Stimulated activated naive CD4-positive, alpha-beta T cell (primary cell): Measurements from ENCODE around the gene C20orf144.
A peak's percentile ranks its signal among the peaks of the same experiment; 100 is the strongest.
"Not testable (repeated sequence)": the region's sequence is repeated elsewhere in the genome, so short reads cannot be mapped to it uniquely, and the experiment has no call there.

Experiments
- DNase-seq, 6 experiments: peaks; one replicate each; lab custom pipeline; 2025; lab: John Stamatoyannopoulos, UW

C20orf144 gene

GRCh38 chr20:33662172-33662571, at the start of gene C20orf144:
Gene C20orf144 (plus strand): TSS chr20:33662327. CDS start chr20:33662346, 19 bp downstream.
- no peak for DNase-seq

GRCh38 chr20:33621717-33622400, 40.3 kb upstream of the C20orf144 start:
- DNase-seq, result no peak

GRCh38 chr20:33622705-33623365, 39.3 kb upstream of the C20orf144 start:
- no peak for DNase-seq

- peak in 1 of 6 experiments; percentile 4 for DNase-seq
Measured at GRCh38 chr20:33624399-33624798, 37.7 kb upstream of the C20orf144 start.

GRCh38 chr20:33626190-33626589, 35.9 kb upstream of the C20orf144 start:
- no peak for DNase-seq

GRCh38 chr20:33627577-33628216, 34.4 kb upstream of the C20orf144 start:
- no peak for DNase-seq

- no peak for DNase-seq
Measured at GRCh38 chr20:33629533-33629932, 32.6 kb upstream of the C20orf144 start.

GRCh38 chr20:33629979-33630378, 32.1 kb upstream of the C20orf144 start:
- DNase-seq, result no peak

- DNase-seq, result no peak
Measured at GRCh38 chr20:33630507-33630906, 31.6 kb upstream of the C20orf144 start.

- DNase-seq, result not testable (repeated sequence)
Measured at GRCh38 chr20:33631910-33632309, 30.2 kb upstream of the C20orf144 start.

GRCh38 chr20:33635341-33635740, 26.8 kb upstream of the C20orf144 start:
- no peak for DNase-seq

- DNase-seq, result no peak
Measured at GRCh38 chr20:33636776-33637175, 25.4 kb upstream of the C20orf144 start.

- DNase-seq, result no peak
Measured at GRCh38 chr20:33640287-33640686, 21.8 kb upstream of the C20orf144 start.

- no peak for DNase-seq
Measured at GRCh38 chr20:33644313-33645071, 17.6 kb upstream of the C20orf144 start.

GRCh38 chr20:33645072-33645358, 17.1 kb upstream of the C20orf144 start:
- DNase-seq, result no peak

GRCh38 chr20:33645396-33645795, 16.7 kb upstream of the C20orf144 start:
- no peak for DNase-seq

- no peak for DNase-seq
Measured at GRCh38 chr20:33646191-33646590, 15.9 kb upstream of the C20orf144 start.

- DNase-seq, result not testable (repeated sequence)
Measured at GRCh38 chr20:33646959-33647602, 15.0 kb upstream of the C20orf144 start.

GRCh38 chr20:33647603-33648395, 14.3 kb upstream of the C20orf144 start:
- no peak for DNase-seq

- no peak for DNase-seq
Measured at GRCh38 chr20:33648396-33649004, 13.6 kb upstream of the C20orf144 start.

- no peak for DNase-seq
Measured at GRCh38 chr20:33649201-33649681, 12.9 kb upstream of the C20orf144 start.
